ENCODE data around the gene SLC7A5. TPM values are rescaled to one million over a fixed set of nuclear protein-coding genes. Genes with fewer than 3 reads are reported as not detected.
"Not testable (repeated sequence)": the region's sequence is repeated elsewhere in the genome, so short reads cannot be mapped to it uniquely, and the experiment has no call there.

Gene SLC7A5
- total RNA-seq, 6 experiments from 2014 or later: 112 to 133 (median 124) TPM

GRCh38 chr16:87874639-87875427 lies 5.5 kb upstream of the SLC7A5 start:
- Mint-ChIP-seq H3K4me3 (no peak overlapping the region), H3K27me3 (ENCODE audit: insufficient read depth) (peaks cover 14% of the 10 kb centered on the region), H3K27ac (no peak overlapping the region), H3K9me3 (no peaks in the 10 kb centered on the region), H3K4me1 (ENCODE audit: low read depth) (peaks cover 19% of the 10 kb centered on the region), H3K36me3 (ENCODE audit: low read depth) (no peaks in the 10 kb centered on the region)
- DNase-seq: no peak
- TF ChIP-seq, protein P1, sequence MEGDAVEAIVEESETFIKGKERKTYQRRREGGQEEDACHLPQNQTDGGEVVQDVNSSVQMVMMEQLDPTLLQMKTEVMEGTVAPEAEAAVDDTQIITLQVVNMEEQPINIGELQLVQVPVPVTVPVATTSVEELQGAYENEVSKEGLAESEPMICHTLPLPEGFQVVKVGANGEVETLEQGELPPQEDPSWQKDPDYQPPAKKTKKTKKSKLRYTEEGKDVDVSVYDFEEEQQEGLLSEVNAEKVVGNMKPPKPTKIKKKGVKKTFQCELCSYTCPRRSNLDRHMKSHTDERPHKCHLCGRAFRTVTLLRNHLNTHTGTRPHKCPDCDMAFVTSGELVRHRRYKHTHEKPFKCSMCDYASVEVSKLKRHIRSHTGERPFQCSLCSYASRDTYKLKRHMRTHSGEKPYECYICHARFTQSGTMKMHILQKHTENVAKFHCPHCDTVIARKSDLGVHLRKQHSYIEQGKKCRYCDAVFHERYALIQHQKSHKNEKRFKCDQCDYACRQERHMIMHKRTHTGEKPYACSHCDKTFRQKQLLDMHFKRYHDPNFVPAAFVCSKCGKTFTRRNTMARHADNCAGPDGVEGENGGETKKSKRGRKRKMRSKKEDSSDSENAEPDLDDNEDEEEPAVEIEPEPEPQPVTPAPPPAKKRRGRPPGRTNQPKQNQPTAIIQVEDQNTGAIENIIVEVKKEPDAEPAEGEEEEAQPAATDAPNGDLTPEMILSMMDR (IDR thresholded peaks at IDR 0.05): no peak

- Mint-ChIP-seq H3K4me1 (ENCODE audit: low read depth) (peaks cover 42% of the 10 kb centered on the region), H3K27ac (peak overlapping the region; percentile 90)
Measured at GRCh38 chr16:87870418-87871291, 1.3 kb upstream of the SLC7A5 start.

DNA sequence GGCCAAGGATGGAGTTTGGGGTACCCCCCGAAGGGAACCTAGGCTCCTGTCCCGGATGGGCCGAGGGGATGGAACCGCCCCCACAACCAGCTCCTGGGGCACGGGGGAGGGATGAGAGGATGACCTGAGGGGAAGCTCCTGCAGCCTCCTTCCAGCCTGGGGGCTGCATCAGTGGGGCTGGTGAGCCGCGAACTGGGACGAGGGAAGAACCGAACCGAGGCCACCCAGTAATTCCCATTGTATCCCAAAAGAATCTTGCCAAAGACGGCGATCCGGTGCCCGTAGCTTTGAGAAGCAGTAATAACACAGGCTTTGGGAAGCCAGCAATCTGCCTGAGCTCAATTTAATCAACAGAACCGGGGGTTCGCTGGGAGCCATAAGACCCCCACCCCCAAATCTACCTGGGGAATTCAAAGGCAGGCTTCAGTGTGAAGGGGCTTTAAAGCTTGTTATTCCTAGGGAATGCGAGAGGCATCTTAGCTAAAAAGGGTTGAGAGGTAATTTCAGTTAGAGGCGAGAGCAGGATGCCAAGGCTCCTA lies 641 bp upstream of the SLC7A5 start:
- peak overlapping the region; percentile 62 for H3K4me3 Mint-ChIP-seq
- peak overlapping the region; percentile 90 for H3K27ac Mint-ChIP-seq
- not testable (repeated sequence) for H3K36me3 Mint-ChIP-seq (ENCODE audit: low read depth); H3K27me3 Mint-ChIP-seq (ENCODE audit: insufficient read depth); H3K9me3 Mint-ChIP-seq; DNase-seq
- H3K4me1 Mint-ChIP-seq (ENCODE audit: low read depth): peaks cover 45% of the 10 kb centered on the region

More at GRCh38 chr16:87870418-87871291, 1.3 kb upstream of the SLC7A5 start:
- DNase-seq: peak; percentile 67
- peaks cover 11% of the 10 kb centered on the region for H3K27me3 Mint-ChIP-seq (ENCODE audit: insufficient read depth)
- H3K36me3 Mint-ChIP-seq (ENCODE audit: low read depth); H3K9me3 Mint-ChIP-seq: not testable (repeated sequence)
- H3K4me3 Mint-ChIP-seq: peak overlapping the region; percentile 62

- H3K9me3 Mint-ChIP-seq; H3K36me3 Mint-ChIP-seq (ENCODE audit: low read depth); H3K27me3 Mint-ChIP-seq (ENCODE audit: insufficient read depth): not testable (repeated sequence)
- DNase-seq: peak; percentile 91
- H3K4me3 Mint-ChIP-seq: peak overlapping the region; percentile 96
- peaks cover 53% of the 10 kb centered on the region for H3K4me1 Mint-ChIP-seq (ENCODE audit: low read depth)
- H3K27ac Mint-ChIP-seq: peak overlapping the region; percentile 98
Measured at GRCh38 chr16:87868254-87869029, 865 bp downstream of the SLC7A5 start.

GRCh38 chr16:87865902-87866555 lies 3.3 kb downstream of the SLC7A5 start:
- peak overlapping the region; percentile 96 for H3K4me3 Mint-ChIP-seq
- not testable (repeated sequence) for DNase-seq; H3K9me3 Mint-ChIP-seq; H3K27me3 Mint-ChIP-seq (ENCODE audit: insufficient read depth); H3K36me3 Mint-ChIP-seq (ENCODE audit: low read depth)
- H3K4me1 Mint-ChIP-seq (ENCODE audit: low read depth): peaks cover 46% of the 10 kb centered on the region
- peak overlapping the region; percentile 67; the same call in 1 of the 2 replicates for H3K27ac Mint-ChIP-seq

GRCh38 chr16:87864331-87864989 lies 4.8 kb downstream of the SLC7A5 start:
- Mint-ChIP-seq H3K4me1 (ENCODE audit: low read depth) (peaks cover 48% of the 10 kb centered on the region), H3K27me3 (ENCODE audit: insufficient read depth) (peaks cover 6% of the 10 kb centered on the region), H3K36me3 (ENCODE audit: low read depth) (peaks cover 10% of the 10 kb centered on the region), H3K4me3 (peak overlapping the region; percentile 23), H3K9me3 (no peaks in the 10 kb centered on the region), H3K27ac (no peak overlapping the region)
- TF ChIP-seq, protein P1 (IDR thresholded peaks at IDR 0.05): no peak
- DNase-seq: no peak

DNA sequence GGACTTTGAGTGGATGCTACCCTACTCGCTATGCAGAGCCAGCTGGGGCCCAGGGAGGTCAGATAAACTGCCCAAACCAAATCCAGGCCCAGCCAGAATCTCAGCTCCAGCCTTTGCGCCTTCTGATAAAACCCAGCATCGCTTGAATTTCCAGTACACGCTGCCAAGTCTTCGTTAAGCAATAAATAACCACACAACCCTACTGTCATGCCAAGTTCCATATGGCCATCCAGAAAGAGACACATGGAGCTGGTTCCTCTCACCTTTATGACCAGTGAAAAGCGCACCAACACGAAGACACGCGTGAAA lies 6.0 kb downstream of the SLC7A5 start:
- not testable (repeated sequence) for DNase-seq; H3K4me3 Mint-ChIP-seq; H3K27ac Mint-ChIP-seq; H3K36me3 Mint-ChIP-seq (ENCODE audit: low read depth); H3K27me3 Mint-ChIP-seq (ENCODE audit: insufficient read depth); H3K9me3 Mint-ChIP-seq
- H3K4me1 Mint-ChIP-seq (ENCODE audit: low read depth): peaks cover 44% of the 10 kb centered on the region

DNA sequence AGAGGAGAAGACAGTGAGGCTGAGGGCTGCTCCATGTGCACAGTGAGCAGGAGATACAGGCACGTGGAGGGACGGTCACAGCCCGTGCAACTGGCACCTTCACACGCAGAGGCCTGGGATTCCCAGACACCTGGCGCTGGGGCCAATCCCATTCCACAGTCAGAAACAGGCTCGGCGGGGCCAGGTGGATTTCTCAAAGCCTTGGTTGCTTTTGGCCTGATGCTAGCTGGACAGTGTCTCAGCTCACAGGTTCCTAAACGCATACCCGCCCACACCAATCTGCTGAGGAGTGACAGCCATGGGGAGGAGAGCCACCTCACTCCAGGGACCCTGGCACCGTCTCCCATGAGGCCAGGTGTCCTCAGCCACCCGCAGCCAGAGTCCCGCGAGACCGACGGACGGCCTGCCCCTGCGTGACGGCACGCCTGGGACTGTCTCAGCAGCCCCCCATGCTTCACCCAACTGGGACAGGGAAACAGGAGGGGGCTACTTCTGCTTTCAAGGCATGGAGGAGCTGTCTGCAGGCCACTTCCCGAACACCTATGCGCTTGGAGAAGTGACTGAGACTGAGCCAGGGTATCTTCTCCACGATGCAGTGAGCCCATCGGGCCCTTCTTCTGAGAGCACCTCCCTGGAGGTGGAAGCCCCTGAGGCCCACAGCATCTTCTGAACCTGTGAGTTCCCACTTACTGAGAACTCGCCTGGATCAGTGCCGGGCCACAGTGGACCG lies 6.5 kb downstream of the SLC7A5 start:
- H3K27ac Mint-ChIP-seq; H3K9me3 Mint-ChIP-seq; H3K36me3 Mint-ChIP-seq (ENCODE audit: low read depth); DNase-seq; H3K27me3 Mint-ChIP-seq (ENCODE audit: insufficient read depth); H3K4me3 Mint-ChIP-seq: not testable (repeated sequence)
- H3K4me1 Mint-ChIP-seq (ENCODE audit: low read depth): peaks cover 44% of the 10 kb centered on the region

GRCh38 chr16:87861300-87862099 lies 7.8 kb downstream of the SLC7A5 start:
- not testable (repeated sequence) for H3K27me3 Mint-ChIP-seq (ENCODE audit: insufficient read depth); H3K9me3 Mint-ChIP-seq; H3K36me3 Mint-ChIP-seq (ENCODE audit: low read depth); H3K4me3 Mint-ChIP-seq; DNase-seq; H3K27ac Mint-ChIP-seq
- peaks cover 36% of the 10 kb centered on the region for H3K4me1 Mint-ChIP-seq (ENCODE audit: low read depth)
